Fibroblast of lung (primary cell): ENCODE measurements around the gene FBLN1.

ENCODE experiments used
- EZH2 ChIP-seq: IDR thresholded peaks from 2 replicates; pipeline ENCODE4 v1.5.1; 2012; ENCODE audit warnings: low read length, control low read depth, mild to moderate bottlenecking; ENCODE audit errors: missing control alignments
- TF ChIP-seq, protein P1 (sequence below), 2 donors: IDR thresholded peaks in 1 of 2; conservative IDR thresholded peaks in 1 of 2; 1 replicate in 1 of 2; 2 replicates in 1 of 2; pipeline ENCODE4 v1.5.1; 2011 to 2012; ENCODE audit warnings: low read length in 2 of 2, control low read depth in 1 of 2, inconsistent platforms in 1 of 2, low read depth in 1 of 2, mild to moderate bottlenecking in 1 of 2

DNA sequence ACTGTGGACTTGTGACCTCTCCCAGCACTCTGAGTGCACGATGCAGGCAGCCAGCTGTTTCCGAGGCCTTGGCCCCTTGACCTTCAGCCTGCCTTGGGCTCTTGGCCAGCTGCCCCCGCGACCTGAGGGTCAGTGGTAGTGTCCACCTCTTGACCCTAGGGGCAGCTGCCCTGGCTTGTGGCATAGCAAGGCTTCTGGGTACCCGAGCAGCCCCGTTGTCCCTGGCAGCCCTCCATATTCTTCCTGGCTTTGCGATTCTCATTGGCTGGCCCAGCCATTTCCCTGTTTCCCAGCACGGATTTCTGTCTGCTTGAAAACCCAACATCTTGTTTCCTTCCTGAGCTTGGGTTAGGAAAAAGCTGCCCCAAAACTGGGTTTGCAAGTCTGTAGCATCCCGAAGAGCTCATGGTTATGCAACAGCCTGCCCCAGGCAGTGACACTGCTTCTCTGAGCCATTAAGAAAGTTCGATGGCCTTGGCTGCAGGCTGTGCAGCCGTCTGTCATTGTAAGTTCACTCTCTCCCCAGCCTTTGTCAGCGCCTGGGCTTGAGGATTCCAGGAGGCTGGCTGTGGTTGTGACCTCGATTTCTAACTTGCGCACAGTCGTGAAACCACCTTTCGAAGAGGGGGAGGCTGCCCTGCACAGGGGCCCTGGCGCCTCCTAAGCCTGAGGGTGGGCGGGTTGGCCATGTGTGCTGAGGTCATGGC, 48.8 kb downstream of the FBLN1 start:
- TF ChIP-seq, protein P1, sequence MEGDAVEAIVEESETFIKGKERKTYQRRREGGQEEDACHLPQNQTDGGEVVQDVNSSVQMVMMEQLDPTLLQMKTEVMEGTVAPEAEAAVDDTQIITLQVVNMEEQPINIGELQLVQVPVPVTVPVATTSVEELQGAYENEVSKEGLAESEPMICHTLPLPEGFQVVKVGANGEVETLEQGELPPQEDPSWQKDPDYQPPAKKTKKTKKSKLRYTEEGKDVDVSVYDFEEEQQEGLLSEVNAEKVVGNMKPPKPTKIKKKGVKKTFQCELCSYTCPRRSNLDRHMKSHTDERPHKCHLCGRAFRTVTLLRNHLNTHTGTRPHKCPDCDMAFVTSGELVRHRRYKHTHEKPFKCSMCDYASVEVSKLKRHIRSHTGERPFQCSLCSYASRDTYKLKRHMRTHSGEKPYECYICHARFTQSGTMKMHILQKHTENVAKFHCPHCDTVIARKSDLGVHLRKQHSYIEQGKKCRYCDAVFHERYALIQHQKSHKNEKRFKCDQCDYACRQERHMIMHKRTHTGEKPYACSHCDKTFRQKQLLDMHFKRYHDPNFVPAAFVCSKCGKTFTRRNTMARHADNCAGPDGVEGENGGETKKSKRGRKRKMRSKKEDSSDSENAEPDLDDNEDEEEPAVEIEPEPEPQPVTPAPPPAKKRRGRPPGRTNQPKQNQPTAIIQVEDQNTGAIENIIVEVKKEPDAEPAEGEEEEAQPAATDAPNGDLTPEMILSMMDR (conservative IDR thresholded peaks at IDR 0.05 in 1 of 2, IDR thresholded peaks at IDR 0.05 in 1 of 2; ENCODE audit: low read depth in 1 of 2, low read length in 2 of 2), result no peak
- no peak for TF ChIP-seq EZH2
